Measurements from ENCODE around the gene EMILIN3. TPM values are rescaled to one million over a fixed set of nuclear protein-coding genes. Genes with fewer than 3 reads are reported as not detected.

The EMILIN3 gene
- polyA plus RNA-seq, 1 donor, result 19.7 TPM

- no peak for DNase-seq
These were observed 18.8 kb downstream of the EMILIN3 start for GRCh38 chr20:41347523-41348429.

- no peak for DNase-seq
These were observed 20.9 kb downstream of the EMILIN3 start for GRCh38 chr20:41345729-41346067.

GRCh38 chr20:41344938-41345728 is 21.5 kb downstream of the EMILIN3 start:
- no peak for DNase-seq

GRCh38 chr20:41344477-41344876 is 22.1 kb downstream of the EMILIN3 start:
- DNase-seq, result no peak

GRCh38 chr20:41342474-41343464 is 23.8 kb downstream of the EMILIN3 start:
- no peak for DNase-seq

- peak; percentile 79 for DNase-seq
These were observed 26.1 kb downstream of the EMILIN3 start, which contains the start of gene LPIN3 for GRCh38 chr20:41340327-41341055. Gene LPIN3 (plus strand): TSS chr20:41340821. CDS start chr20:41345804, 4,983 bp downstream.

- DNase-seq, result peak; percentile 72
These were observed 26.7 kb downstream of the EMILIN3 start for GRCh38 chr20:41339957-41340326.

- no peak for DNase-seq
These were observed 29.7 kb downstream of the EMILIN3 start for GRCh38 chr20:41336711-41337492.

- no peak for DNase-seq
These were observed 31.0 kb downstream of the EMILIN3 start for GRCh38 chr20:41335591-41335990.

GRCh38 chr20:41334443-41335421 is 31.9 kb downstream of the EMILIN3 start:
- DNase-seq, result no peak

GRCh38 chr20:41334036-41334435 is 32.6 kb downstream of the EMILIN3 start:
- DNase-seq, result no peak

GRCh38 chr20:41331731-41332130 is 34.9 kb downstream of the EMILIN3 start:
- no peak for DNase-seq

- no peak for DNase-seq
These were observed 35.7 kb downstream of the EMILIN3 start for GRCh38 chr20:41330941-41331340.

GRCh38 chr20:41330343-41330720 is 36.3 kb downstream of the EMILIN3 start:
- DNase-seq, result no peak

GRCh38 chr20:41329435-41330342 is 36.9 kb downstream of the EMILIN3 start:
- DNase-seq, result peak; percentile 74

GRCh38 chr20:41327178-41327577 is 39.4 kb downstream of the EMILIN3 start:
- no peak for DNase-seq

GRCh38 chr20:41320976-41321375 is 45.6 kb downstream of the EMILIN3 start:
- no peak for DNase-seq

- DNase-seq, result no peak
These were observed 46.2 kb downstream of the EMILIN3 start for GRCh38 chr20:41320441-41320840.

- no peak for DNase-seq
These were observed 48.4 kb downstream of the EMILIN3 start for GRCh38 chr20:41318271-41318649.

Measured in hindlimb muscle (tissue), 1 donor.